Fibroblast of lung (primary cell): Measurements from ENCODE around the gene ARVCF. TPM values are rescaled to one million over a fixed set of nuclear protein-coding genes. Genes with fewer than 3 reads are reported as not detected.
A peak's percentile ranks its signal among the peaks of the same experiment; 100 is the strongest.

Experiments
- DNase-seq, 2 donors: peaks; one replicate each; pipeline versions ENCODE4 v3.0.0 to v3.0.0-alpha.2; 2010; ENCODE audit warnings: low read depth in 2 of 2
- H2AFZ ChIP-seq: 2 replicates; pipeline ENCODE4 v1.5.1; 2012; ENCODE audit warnings: low read length, control low read depth, inconsistent platforms
- H3K27ac ChIP-seq: 2 replicates; pipeline ENCODE4 v1.5.1; 2011; ENCODE audit warnings: low read length, control low read depth; ENCODE audit not compliant: insufficient read depth
- H3K27me3 ChIP-seq: 2 replicates; pipeline ENCODE4 v1.5.1; 2011; ENCODE audit warnings: mild to moderate bottlenecking, low read length; ENCODE audit not compliant: control insufficient read depth, insufficient read depth
- H3K36me3 ChIP-seq: 2 replicates; pipeline ENCODE4 v1.5.1; 2011; ENCODE audit warnings: low read length; ENCODE audit not compliant: control insufficient read depth, insufficient read depth
- H3K4me1 ChIP-seq: 2 replicates; pipeline ENCODE4 v1.5.1; 2011; ENCODE audit warnings: low read length; ENCODE audit not compliant: control insufficient read depth, insufficient read depth; ENCODE audit errors: extremely low read depth
- H3K4me2 ChIP-seq: 2 replicates; pipeline ENCODE4 v1.5.1; 2011; ENCODE audit warnings: low read length, control low read depth; ENCODE audit not compliant: insufficient read depth; ENCODE audit errors: extremely low read depth
- H3K4me3 ChIP-seq, 4 experiments: fragments of 200-600 bp in 1 of 4; sonication (generic) in 1 of 4; replicated peaks in 1 of 4; 2 replicates each; pipeline ENCODE4 v1.5.1; 2011 to 2016; ENCODE audit warnings: low read length in 4 of 4, low read depth in 3 of 4, mild to moderate bottlenecking in 3 of 4, control low read depth in 2 of 4, inconsistent platforms in 1 of 4, mixed read lengths in 1 of 4; ENCODE audit not compliant: insufficient read depth in 1 of 4; ENCODE audit errors: control extremely low read depth in 1 of 4
- H3K79me2 ChIP-seq: 2 replicates; pipeline ENCODE4 v1.5.1; 2012; ENCODE audit warnings: mild to moderate bottlenecking, low read length, inconsistent platforms; ENCODE audit not compliant: control insufficient read depth, insufficient read depth
- H3K9ac ChIP-seq: 2 replicates; pipeline ENCODE4 v1.5.1; 2011; ENCODE audit warnings: mild to moderate bottlenecking, low read length, control low read depth; ENCODE audit not compliant: insufficient read depth
- H3K9me3 ChIP-seq: 2 replicates; pipeline ENCODE4 v1.5.1; 2012; ENCODE audit warnings: low read depth, low read length; ENCODE audit not compliant: control insufficient read depth, insufficient read depth
- H4K20me1 ChIP-seq: 2 replicates; pipeline ENCODE4 v1.5.1; 2011; ENCODE audit warnings: low read length; ENCODE audit not compliant: control insufficient read depth, insufficient read depth; ENCODE audit errors: extremely low read depth
- EZH2 ChIP-seq: IDR thresholded peaks from 2 replicates; pipeline ENCODE4 v1.5.1; 2012; ENCODE audit warnings: low read length, control low read depth, mild to moderate bottlenecking; ENCODE audit errors: missing control alignments
- polyA plus RNA-seq, 2 donors: library from polyadenylated mRNA; depleted of rRNA in 1 of 2; stranded (reverse) in 1 of 2; unstranded in 1 of 2; fragments of >200 nt; gene quantifications; 2 replicates each; pipeline ENCODE4 v1.2.1, GENCODE V29; 2011 to 2012; ENCODE audit warnings: missing spikeins in 1 of 2
- total RNA-seq: library from RNA; depleted of rRNA; stranded (reverse); fragments of >200 nt; gene quantifications from 2 replicates; pipeline ENCODE4 v1.2.1, GENCODE V29; 2014
- TF ChIP-seq, protein P1 (sequence below), 2 donors: IDR thresholded peaks in 1 of 2; conservative IDR thresholded peaks in 1 of 2; 1 replicate in 1 of 2; 2 replicates in 1 of 2; pipeline ENCODE4 v1.5.1; 2011 to 2012; ENCODE audit warnings: low read length in 2 of 2, control low read depth in 1 of 2, inconsistent platforms in 1 of 2, low read depth in 1 of 2, mild to moderate bottlenecking in 1 of 2

The ARVCF gene
- total and polyA plus RNA-seq, 2 donors (not counting 1 experiment from before 2014, with no cell fraction given): 2.0 to 15.7 TPM

DNA sequence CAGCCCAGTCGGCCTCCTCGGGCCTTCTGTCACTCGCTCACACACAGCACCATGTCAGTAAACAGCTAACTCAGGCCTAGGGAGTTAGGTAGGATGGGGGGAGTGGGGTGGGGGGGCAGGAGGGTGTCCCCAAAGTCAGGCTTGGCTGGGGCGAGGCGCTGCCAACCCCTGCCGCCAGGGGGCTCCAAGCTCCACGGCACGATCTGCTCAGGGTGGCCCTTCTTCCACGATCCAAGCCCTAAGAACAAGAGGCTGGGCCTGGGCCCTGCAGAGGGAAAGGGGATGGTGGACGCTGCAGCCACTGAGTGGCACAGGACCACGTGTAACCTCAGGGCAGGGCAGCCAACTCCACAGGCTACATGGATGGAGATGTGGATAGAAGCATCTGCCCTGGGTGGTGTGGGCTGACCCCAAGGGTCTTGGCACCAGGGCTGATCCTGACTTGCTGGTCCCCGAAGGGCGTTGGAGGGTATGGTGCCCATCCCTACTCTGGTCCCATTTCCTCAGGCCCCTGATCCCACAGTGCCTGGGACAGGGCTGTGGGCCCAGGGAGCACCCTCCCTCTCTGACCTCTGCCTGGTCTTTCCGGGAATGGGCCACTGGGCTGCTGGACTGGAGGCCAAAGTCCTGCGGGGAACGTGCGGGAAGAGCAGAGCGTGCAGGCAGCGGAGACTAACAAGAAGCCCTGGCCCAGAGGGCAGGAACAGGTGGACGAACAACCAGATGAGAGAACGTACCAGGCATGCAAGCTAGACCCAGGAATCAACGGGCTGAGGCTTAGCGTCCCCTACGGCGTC is 45.9 kb downstream of the ARVCF start:
- TF ChIP-seq, protein P1, sequence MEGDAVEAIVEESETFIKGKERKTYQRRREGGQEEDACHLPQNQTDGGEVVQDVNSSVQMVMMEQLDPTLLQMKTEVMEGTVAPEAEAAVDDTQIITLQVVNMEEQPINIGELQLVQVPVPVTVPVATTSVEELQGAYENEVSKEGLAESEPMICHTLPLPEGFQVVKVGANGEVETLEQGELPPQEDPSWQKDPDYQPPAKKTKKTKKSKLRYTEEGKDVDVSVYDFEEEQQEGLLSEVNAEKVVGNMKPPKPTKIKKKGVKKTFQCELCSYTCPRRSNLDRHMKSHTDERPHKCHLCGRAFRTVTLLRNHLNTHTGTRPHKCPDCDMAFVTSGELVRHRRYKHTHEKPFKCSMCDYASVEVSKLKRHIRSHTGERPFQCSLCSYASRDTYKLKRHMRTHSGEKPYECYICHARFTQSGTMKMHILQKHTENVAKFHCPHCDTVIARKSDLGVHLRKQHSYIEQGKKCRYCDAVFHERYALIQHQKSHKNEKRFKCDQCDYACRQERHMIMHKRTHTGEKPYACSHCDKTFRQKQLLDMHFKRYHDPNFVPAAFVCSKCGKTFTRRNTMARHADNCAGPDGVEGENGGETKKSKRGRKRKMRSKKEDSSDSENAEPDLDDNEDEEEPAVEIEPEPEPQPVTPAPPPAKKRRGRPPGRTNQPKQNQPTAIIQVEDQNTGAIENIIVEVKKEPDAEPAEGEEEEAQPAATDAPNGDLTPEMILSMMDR (conservative IDR thresholded peaks at IDR 0.05 in 1 of 2, IDR thresholded peaks at IDR 0.05 in 1 of 2; ENCODE audit: low read depth in 1 of 2, low read length in 2 of 2): peak; percentile 76 to 83
- TF ChIP-seq EZH2: no peak
- Histone ChIP-seq H3K9ac (no peak overlapping the region), H2AFZ (no peak overlapping the region), H3K27me3 (no peaks in the 10 kb centered on the region), H3K4me3 (no peak overlapping the region), H3K9me3 (no peaks in the 10 kb centered on the region), H4K20me1 (no peaks in the 10 kb centered on the region), H3K36me3 (peaks cover 18% of the 10 kb centered on the region), H3K4me2 (no peak overlapping the region), H3K4me1 (no peaks in the 10 kb centered on the region), H3K27ac (no peak overlapping the region), H3K79me2 (no peaks in the 10 kb centered on the region)
- DNase-seq: peak; percentile 35 to 60

DNA sequence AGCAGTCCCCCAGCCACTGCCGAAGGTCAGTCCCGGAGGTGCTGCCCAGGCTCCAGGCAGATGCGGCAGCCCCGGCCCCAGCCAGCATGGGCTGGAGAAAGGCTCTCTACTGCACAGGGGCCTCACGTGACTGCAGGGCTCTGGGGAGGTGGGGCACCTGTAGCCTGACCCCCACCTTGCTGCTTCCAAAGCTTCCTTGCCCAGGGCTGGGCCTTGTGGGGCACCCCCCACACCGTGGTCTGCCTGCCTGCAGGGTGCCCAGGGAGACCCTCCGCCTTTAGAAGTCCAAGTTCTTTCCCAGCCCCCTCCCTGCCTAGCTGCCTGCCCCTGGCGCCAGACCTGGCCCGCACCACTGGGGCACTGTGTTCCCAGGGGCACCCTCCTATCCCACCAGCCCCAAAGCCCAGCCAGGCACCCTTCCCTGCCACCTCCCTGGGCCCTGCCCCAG is 46.6 kb downstream of the ARVCF start:
- no peak for TF ChIP-seq EZH2
- TF ChIP-seq, protein P1 (conservative IDR thresholded peaks at IDR 0.05 in 1 of 2, IDR thresholded peaks at IDR 0.05 in 1 of 2; ENCODE audit: low read depth in 1 of 2, low read length in 2 of 2): no peak
- H4K20me1 ChIP-seq: no peaks in the 10 kb centered on the region

DNA sequence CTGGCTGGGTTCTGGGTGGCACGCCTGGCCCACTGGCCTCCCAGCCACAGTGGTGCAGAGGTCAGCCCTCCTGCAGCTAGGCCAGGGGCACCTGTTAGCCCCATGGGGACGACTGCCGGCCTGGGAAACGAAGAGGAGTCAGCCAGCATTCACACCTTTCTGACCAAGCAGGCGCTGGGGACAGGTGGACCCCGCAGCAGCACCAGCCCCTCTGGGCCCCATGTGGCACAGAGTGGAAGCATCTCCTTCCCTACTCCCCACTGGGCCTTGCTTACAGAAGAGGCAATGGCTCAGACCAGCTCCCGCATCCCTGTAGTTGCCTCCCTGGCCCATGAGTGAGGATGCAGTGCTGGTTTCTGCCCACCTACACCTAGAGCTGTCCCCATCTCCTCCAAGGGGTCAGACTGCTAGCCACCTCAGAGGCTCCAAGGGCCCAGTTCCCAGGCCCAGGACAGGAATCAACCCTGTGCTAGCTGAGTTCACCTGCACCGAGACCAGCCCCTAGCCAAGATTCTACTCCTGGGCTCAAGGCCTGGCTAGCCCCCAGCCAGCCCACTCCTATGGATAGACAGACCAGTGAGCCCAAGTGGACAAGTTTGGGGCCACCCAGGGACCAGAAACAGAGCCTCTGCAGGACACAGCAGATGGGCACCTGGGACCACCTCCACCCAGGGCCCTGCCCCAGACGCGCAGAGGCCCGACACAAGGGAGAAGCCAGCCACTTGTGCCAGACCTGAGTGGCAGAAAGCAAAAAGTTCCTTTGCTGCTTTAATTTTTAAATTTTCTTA is 47.3 kb downstream of the ARVCF start:
- H3K4me3 ChIP-seq: no peak overlapping the region
- H3K27ac ChIP-seq: no peak overlapping the region
- H3K4me1 ChIP-seq: no peaks in the 10 kb centered on the region
- no peak overlapping the region for H2AFZ ChIP-seq
- no peaks in the 10 kb centered on the region for H3K79me2 ChIP-seq
- DNase-seq: no peak
- H3K27me3 ChIP-seq: no peaks in the 10 kb centered on the region
- H3K9ac ChIP-seq: no peak overlapping the region
- TF ChIP-seq EZH2: no peak
- TF ChIP-seq, protein P1 (conservative IDR thresholded peaks at IDR 0.05 in 1 of 2, IDR thresholded peaks at IDR 0.05 in 1 of 2; ENCODE audit: low read depth in 1 of 2, low read length in 2 of 2): no peak
- no peaks in the 10 kb centered on the region for H3K9me3 ChIP-seq
- no peak overlapping the region for H3K4me2 ChIP-seq
- peaks cover 20% of the 10 kb centered on the region for H3K36me3 ChIP-seq
- H4K20me1 ChIP-seq: no peaks in the 10 kb centered on the region

More for the DNA sequence above, 46.6 kb downstream of the ARVCF start:
- no peaks in the 10 kb centered on the region for H3K4me1 ChIP-seq
- no peaks in the 10 kb centered on the region for H3K79me2 ChIP-seq
- H3K9me3 ChIP-seq: no peaks in the 10 kb centered on the region
- H3K36me3 ChIP-seq: peaks cover 18% of the 10 kb centered on the region
- no peak overlapping the region for H2AFZ ChIP-seq
- no peak overlapping the region for H3K9ac ChIP-seq
- DNase-seq: no peak
- no peak overlapping the region for H3K4me3 ChIP-seq
- H3K27me3 ChIP-seq: no peaks in the 10 kb centered on the region
- no peak overlapping the region for H3K27ac ChIP-seq
- H3K4me2 ChIP-seq: no peak overlapping the region
